ENCODE measurements around the gene USP35.

USP35 gene

DNA sequence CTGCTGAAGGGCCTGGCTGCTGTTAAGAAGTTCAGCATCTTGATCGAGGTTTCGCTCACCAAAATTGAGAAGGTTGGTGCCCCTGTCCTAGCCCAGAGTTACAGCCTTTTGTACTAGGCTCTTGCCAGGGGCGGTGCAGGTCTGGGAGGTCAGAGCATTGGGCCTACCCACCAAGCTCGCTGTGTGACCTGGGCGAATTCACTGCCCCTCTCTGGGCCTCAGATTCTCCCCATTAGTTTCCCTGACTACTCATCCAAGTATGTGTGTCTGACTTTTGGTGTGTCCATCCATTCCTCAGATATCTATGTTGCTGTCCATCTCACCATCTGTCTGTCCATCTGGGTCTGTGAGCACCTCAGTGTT, 10.9 kb downstream of the USP35 start:
- DNase-seq: no peak

DNA sequence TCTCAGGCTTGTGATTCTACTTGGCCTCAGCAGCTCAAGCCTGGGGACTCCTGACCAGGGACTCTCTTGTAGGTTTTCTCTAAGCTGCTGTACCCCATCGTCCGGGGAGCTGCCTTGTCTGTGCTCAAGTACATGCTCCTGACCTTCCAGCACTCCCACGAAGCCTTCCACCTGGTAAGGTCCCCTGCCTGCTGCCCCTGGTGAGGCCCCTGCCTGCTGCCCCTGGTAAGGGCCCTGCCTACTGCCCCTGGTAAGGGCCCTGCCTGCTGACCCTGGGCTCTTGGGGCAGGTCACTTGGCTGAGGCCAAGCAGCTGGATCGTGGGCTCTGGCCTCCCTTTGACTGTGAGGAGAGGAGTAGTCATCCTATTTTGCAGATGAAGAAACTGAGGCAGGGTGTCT, 11.3 kb downstream of the USP35 start:
- DNase-seq: no peak

DNA sequence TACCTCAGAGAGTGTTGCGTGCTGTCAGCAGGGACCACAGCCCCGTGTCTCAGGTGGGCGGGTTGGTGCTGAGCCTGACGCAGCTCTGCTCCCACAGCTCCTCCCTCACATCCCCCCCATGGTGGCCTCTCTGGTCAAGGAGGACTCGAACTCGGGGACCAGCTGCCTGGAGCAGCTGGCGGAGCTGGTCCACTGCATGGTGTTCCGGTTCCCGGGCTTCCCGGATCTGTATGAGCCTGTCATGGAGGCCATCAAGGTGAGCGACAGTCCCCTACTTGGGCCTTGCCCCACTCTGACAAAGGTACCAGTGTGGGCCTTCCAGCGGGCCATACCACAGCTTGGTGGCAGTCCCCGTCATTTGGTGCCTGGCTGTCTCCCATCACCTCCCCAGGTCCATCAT, 11.8 kb downstream of the USP35 start:
- DNase-seq: no peak

DNA sequence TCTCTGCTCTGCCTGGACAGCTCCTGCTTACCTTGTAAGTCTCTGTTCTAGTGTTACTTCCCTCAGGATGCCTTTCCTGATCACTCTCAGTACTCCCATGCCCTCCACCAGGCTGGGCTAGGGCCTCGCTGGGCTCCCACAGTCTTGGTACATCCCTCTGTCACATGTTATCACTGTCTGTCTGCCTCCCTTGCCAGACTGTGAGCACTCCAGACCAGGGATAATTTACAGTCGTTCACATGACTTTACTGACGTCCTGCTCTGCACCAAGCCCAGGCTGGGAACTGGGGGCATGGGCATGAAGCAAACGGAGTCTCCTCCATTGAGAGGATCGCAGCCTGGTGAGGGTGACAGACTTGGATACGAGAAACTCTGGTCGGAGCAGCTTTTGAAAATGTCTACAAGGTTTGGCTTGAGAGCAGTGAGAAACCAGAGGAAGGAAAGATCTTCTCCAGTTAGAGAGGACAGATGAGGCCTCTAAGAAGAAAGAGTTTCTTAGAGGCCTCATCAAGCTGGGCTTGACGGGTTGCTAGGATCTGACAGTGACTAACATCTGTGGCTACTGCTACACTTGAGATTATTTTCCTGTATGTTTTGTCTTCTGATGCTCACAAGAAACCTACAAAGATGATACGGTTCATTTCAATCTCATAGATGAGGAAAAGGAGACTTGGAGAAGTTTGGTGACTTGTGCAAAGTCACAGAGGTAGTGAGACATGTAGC, 12.5 kb downstream of the USP35 start:
- no peak for DNase-seq

DNA sequence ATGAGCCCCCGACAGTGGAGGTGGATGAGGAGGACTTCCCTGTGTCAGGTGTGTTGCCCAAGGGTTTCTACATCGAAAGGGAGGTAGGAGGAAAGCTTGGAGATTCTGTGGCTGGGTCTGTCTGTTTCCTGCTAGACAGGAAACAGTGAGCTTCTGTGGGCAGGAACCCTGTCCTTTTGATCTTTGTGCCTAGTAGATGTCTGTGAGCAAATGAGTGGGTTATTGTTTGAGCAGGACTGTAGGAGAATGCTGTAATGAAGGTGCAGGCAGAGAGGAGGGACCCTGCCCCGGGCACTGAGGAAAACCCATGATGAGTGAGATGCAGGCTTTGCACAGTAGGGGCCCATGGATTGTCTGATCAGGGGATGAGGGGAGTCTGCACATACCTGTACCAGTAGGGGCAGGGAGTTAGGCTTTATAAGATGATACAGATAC, 14.0 kb downstream of the USP35 start:
- peak; percentile 43 to 55 for DNase-seq

DNA sequence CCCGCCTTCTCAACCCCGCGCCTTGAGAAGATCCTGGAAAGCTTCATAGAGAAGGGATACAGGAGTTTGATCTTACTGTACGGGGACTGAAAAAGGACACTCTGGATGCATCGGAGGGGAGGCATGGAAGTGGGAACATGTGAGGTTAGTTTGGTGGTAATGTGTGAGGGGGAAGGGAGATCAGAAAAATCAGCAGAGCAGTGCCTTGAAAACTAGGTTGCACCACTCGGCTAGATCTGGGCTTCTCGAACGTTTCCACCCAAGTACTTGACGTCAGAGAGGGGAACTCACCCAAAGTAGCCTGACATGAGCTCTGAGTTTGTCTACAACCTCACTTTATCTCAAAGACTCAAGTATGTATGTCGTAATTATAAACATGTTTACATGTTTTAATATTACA, 14.5 kb downstream of the USP35 start:
- DNase-seq: no peak

DNA sequence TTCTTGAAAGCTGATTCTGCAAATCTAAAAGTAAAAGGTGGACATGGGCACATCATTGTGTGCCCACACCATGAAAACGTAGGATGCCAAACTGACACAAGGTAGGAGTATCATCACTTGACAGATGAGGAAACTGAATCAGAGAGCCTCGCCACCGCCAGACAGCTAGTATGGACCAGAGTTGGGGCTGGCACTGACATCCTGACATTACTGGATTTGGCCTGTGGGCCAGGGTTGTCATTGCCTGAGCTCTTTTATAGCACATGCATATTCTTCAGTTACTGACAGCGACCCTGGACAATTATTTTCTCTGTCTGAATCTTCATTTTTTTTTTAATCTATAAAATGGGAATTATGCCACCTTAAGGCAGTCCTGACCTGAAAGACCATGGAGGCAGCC, 16.5 kb downstream of the USP35 start:
- DNase-seq: no peak

DNA sequence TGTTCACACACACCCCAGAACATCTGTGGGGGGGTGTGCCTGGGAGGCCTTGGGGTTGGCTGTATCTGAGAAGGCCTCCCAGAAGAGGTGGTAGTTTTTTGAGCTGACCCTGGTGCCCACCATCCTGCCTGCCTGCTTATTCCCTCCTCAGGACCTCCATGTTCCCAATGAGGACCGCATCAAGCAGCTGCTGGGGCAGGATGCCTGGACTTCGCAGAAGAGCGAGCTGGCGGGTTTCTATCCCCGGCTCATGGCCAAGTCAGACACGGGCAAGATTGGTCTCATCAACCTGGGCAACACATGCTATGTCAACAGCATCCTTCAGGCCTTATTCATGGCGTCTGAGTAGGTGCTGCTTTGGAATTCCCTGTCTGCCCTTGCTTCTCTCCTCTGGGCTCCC, 17.0 kb downstream of the USP35 start:
- DNase-seq: no peak

DNA sequence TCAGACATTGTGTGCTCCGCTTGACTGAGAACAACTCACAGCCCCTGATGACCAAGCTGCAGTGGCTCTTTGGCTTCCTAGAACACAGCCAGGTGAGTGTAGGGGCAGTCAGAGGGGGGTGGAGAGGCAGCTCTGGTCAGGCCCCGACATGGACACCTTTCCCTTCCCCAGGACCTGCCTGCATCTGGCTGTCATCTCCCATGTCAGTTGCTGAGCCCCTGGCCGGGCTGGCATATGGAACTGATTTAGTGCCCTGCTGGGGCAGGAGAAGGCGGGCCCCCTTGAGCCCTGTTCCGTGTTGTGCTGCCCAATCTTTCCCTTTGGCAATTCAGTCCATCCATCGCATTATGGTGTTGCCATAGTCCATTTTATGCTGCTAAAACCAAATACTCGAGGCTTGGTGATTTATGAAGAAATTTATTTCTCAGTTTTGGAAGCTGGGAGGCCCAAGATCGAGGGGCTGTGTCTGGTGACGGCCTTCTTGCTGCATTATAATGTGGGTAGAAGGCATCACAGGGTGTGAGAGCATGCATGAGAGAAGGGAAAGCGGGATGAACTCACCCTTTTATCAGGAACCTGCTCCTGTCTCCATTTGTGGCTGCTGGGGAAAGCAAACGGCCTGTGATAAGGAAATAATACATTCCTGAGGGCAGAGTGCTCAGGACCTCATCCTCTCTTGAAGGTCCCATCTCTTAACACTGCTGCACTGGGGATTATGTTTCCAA, 19.0 kb downstream of the USP35 start:
- no peak for DNase-seq

DNA sequence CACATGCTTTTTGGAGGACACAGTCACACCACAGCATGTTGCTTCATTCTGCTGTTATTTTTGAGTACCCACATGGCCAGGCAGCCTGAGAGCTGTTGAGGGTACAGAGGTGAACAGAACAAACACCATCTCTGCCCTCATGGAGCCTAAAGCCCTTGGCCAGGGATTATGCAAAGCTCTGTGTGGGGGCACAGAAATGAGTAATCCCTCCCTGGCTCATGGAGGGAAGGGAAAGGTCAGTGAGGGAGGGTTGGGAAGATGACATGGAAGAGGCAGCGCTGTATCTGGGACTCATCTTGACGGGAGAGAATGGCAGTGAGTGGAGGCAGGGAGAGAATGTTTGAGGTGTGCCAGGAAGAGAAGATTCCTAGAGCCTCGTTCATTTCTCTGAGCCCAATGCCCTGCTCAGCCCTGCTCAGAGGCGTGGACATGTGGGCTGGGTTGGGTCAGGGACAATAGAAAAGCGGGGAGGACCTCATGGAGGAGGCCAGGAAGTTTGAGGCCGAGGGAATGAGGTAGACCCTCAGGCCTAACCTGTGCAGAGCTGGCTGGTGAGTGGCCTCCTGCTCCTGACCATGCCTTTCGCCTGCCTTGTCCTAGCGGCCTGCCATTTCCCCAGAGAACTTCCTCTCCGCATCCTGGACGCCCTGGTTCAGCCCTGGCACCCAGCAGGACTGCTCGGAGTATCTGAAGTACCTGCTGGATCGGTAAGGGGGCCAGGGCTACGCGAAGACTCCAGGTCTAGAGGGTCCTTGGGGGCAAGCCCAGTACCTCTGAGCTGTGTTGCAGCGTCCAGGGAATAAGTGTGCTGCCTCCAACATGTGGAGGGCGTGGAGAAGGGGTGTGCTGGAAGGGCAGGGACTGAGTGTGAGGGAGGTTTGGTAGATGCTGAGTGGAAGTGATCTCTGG, 19.8 kb downstream of the USP35 start:
- DNase-seq: no peak

DNA sequence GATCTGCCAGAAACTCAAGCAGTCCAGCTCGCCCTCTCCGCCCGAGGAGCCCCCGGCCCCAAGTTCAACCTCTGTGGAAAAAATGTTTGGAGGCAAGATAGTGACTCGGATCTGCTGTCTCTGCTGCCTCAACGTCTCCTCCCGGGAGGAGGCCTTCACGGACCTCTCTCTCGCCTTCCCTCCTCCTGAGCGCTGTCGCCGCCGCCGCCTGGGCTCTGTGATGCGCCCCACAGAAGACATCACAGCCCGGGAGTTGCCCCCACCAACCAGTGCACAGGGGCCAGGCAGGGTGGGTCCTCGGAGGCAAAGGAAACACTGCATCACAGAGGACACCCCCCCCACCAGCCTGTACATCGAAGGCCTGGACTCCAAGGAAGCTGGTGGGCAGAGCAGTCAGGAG, 20.8 kb downstream of the USP35 start:
- no peak for DNase-seq

DNA sequence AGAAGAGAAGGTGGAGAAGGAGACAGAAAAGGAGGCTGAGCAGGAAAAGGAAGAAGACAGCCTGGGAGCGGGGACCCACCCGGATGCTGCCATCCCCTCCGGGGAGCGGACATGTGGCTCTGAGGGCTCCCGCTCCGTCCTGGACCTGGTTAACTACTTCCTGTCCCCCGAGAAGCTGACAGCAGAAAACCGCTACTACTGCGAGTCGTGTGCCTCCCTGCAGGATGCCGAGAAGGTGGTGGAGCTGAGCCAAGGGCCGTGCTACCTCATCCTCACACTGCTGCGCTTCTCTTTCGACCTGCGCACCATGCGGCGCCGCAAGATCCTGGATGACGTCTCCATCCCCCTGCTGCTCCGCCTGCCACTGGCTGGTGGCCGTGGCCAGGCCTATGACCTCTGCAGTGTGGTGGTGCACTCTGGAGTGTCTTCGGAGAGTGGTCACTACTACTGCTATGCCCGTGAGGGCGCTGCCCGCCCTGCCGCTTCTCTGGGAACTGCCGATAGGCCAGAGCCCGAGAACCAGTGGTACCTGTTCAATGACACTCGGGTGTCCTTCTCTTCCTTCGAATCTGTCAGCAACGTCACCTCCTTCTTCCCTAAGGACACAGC, 21.4 kb downstream of the USP35 start:
- DNase-seq: no peak

DNA sequence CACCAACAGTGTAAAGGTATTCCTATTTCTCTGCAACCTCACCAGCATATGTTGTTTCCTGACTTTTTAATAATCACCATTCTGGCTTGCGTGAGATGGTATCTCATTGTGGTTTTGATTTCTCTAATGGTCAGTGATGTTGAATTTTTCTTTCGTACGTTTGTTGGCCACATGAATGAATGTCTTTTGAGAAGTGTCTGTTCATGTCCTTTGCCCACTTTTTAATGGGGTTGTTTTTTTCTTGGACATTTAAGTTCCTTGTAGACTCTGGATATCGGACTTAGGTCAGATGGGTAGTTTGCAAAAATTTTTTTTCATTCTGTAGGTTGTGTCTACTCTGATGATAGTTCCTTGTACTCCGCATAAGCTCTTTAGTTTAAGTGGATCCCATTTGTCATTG, 22.8 kb downstream of the USP35 start:
- DNase-seq: no peak

DNA sequence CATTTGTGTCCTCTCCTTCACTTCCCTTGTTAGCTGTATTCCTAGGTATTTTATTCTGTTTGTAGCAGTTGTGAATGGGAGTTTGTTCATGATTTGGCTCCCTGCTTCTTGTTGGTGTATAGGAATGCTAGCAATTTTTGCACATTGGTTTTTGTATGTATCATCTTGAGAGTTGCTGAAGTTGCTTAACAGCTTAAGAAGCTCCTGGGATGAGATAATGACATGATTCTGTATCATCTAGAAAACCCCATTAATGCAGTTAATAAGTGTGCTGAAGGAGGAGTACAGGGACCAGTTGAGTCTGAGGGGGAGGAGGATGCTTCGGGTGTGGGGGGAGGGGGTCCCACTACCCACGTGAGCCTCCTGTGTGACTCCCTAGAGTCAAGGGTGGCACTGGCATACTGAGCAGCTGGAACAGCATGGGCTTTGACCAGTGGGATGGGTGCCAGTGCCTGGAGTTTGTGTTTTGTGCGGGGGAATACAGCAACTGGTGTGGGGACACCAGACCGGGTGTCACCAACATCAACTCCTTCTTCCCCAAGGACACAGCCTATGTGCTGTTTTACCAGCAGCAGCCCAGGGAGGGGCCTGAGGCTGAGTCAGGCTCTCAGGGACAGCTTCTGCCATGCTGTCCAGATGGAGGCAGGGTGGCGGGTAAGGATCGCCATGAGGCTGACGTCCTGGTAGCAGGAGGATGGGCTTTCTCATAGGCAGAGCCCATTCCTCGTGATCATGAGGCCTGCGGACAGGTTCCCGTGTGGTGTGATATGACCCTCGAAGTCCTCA, 24.1 kb downstream of the USP35 start:
- no peak for DNase-seq

DNA sequence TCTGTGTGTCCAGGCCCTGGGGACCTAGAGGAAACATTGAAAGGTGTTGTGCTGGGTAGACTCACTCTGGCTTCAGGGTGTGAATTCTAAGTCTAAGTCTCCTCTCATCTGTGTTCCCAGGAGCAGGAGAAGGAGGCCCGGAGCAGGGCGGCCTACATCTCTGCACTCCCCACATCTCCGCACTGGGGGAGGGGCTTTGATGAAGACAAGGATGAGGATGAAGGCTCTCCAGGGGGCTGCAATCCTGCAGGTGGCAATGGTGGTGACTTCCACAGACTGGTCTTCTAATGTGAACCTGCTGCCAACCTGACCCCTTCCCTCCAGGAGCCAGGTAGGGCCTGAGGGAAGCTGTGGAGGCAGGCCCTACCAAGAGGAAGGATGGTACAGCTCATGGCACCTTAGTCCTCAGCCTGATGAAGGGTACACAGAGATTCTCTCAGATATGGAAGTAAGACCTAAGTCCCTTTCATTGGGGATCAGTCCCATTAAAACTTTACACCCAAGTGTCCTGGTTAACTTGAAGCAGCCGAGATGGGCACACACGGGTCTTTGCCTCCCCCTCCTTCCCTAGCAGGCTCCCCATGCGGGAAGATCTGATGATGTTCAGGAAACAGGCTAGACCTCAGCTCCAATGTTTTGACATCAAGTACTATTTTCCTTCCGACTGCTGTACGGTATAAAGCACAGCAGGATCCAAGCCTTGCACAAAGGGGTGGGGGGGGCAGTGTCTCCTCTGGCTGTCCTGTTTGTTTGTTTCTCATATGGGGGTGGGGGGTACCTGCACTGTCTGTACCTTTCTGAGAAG, 25.0 kb downstream of the USP35 start:
- DNase-seq: no peak

DNA sequence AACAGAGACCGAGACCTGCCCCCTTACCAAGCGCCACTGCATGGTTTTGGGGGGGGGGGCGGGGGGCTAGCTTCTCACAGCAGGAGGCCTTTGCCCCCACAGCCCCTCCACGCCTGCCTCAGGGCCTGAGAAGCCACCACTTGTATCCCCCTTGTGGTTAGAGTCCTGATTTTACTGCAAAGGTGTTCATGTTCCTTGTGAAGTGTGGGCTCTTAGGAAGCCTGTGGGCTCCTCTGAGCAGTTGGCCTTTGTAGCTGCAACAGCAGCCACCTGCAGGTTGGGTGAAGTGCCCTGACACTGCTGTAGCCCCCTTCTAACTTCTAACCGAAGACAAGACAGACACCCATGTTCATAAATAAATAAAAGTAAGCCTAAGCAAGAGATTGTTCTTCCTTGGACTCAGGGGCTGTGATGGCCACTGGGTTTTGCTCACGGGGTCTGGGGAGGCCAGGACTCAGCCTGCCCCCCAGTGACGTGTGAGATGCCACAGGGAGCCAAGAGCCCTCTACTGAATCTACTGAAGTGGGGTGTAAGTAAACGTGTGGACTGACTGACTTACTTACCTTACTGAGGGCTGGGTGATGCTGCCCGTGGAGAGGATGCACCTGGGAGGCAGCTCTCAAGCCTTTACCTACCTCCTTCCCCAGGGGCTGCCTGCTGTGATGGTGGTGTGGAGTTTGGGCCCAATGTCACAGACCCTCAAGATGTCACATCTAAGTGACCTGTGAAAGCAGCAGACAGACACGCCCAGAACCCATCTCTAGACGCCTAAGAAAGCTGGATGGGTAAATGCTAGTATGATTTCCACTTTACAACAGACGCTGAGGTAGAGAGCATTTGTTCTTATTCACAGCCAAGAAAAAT, 25.8 kb downstream of the USP35 start:
- DNase-seq: no peak

DNA sequence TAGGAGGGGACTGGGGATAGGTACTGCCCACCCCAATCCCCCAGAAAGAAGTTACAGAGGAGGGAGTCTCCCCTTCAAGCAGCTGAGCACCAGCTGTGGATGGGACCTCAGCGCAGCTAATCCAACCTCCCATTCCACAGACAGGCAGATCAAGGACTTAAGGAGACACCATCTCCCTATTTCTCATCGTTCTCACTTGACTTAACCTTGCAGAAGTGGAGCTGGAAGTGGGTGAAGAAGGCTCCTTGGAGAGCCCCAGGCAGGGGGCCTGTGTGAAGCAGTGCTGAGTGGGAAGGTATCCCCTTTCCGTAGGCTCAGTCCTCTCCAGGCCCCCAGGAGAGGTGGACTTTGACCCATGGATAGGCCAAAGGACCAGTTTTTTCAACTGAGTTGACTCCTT, 27.3 kb downstream of the USP35 start:
- no peak for DNase-seq

DNA sequence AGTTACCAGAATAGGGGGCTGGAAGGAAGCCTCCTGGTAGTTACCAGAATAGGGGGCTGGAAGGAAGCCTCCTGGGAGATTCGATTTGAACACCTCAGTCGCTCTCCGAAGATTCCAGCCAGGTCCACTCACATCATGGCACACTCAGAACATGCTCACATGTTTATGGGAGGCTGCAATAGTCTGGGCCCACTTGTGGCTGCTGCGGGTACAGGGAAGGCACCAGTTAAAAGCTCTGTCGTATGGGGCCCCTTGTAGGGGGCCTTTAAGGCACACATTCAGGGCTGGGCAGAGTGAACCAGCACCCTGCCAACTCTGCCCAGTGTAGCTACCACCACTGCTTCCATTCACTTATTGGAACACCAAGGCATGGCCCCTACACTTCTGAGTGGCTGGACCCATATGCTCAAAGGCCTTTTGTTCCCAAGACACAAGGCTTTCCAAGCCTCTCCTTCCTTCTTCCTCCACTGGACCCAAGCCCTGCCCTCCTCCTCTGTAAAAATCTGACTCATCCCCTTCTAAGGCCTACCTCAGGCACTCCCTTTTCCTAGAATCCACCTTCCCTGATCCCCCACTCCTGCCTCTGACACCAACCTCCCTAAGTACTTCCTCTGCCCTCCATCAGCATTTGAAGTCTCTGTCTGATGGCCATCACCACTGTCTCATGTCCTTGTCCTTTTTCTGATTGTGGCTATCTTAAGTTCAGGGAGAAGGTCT, 28.0 kb downstream of the USP35 start:
- no peak for DNase-seq

DNA sequence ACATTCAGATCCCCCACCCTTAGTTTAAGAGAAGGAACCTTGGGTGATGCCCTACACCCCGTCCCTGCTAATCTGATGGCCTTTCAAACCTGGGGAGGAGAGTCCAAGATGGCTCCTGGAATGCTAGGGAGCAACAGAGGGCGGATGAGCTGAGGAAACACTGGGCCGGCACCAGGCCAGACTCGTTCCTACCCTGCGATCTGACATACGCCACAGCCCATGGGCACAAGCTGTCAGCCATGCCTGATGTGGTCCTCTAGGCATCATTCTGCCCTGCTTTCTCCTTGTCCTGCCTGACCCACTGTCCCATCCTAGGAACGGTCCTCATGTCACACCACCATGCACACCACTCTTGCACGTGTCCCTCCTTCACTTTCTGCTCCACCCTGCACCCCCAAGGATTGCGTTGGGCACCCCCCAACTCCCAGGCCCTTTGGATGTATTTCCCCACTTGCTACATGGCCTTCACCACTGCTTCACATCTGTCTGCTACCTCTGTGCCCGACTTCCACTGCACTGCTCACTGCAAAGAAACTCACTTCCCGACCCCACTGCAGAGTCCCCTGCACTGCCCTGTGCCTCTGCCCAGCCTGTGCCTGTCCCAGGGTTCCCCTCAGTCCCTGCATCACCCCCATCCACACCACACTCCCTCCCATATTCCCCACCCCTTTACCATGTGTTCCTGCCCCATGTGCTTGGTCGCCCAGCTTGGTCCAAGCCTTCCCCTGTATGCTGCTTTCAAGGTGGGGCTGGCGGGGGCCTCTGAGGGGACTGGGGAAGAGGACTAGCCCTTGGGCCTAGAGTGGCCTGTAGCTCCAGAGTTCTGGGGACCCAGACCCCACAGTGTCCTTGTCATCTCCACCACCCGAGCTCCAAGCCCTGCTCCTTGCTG, 29.2 kb downstream of the USP35 start:
- DNase-seq: peak in 1 of 2 experiments; percentile 7
